ENCODE results near the gene RYR2. TPM values are rescaled to one million over a fixed set of nuclear protein-coding genes. Genes with fewer than 3 reads are reported as not detected.
A peak's percentile ranks its signal among the peaks of the same experiment; 100 is the strongest.
"Not testable (repeated sequence)": the region's sequence is repeated elsewhere in the genome, so short reads cannot be mapped to it uniquely, and the experiment has no call there.

The RYR2 gene
- total RNA-seq, 1 experiment from 2014 or later: 1.0 TPM

- in situ Hi-C loops (cut with HindIII; ENCODE audit: low pct_unique_long_range_greater_than_20kb, low sequenced_read_pairs): no loop called here
- DNase-seq (ENCODE audit: low read depth): peak; percentile 10
These were observed 83.0 kb downstream of the RYR2 start for GRCh38 chr1:237124856-237125462.

- in situ Hi-C loops (cut with HindIII; ENCODE audit: low pct_unique_long_range_greater_than_20kb, low sequenced_read_pairs): no loop called here
- DNase-seq (ENCODE audit: low read depth): no peak
These were observed 84.2 kb downstream of the RYR2 start for GRCh38 chr1:237126180-237126579.

GRCh38 chr1:237127301-237127700, 85.3 kb downstream of the RYR2 start:
- DNase-seq (ENCODE audit: low read depth); in situ Hi-C loops (cut with HindIII; ENCODE audit: low pct_unique_long_range_greater_than_20kb, low sequenced_read_pairs): not testable (repeated sequence)

- no peak for DNase-seq (ENCODE audit: low read depth)
- in situ Hi-C loops (cut with HindIII; ENCODE audit: low pct_unique_long_range_greater_than_20kb, low sequenced_read_pairs): no loop called here
These were observed 91.9 kb downstream of the RYR2 start for GRCh38 chr1:237133921-237134320.

- DNase-seq (ENCODE audit: low read depth): no peak
- in situ Hi-C loops (cut with HindIII; ENCODE audit: low pct_unique_long_range_greater_than_20kb, low sequenced_read_pairs): no loop called here
These were observed 92.9 kb downstream of the RYR2 start for GRCh38 chr1:237134929-237135328.

- in situ Hi-C loops (cut with HindIII; ENCODE audit: low pct_unique_long_range_greater_than_20kb, low sequenced_read_pairs): no loop called here
- no peak for DNase-seq (ENCODE audit: low read depth)
These were observed 96.6 kb downstream of the RYR2 start for GRCh38 chr1:237138551-237138950.

- in situ Hi-C loops (cut with HindIII; ENCODE audit: low pct_unique_long_range_greater_than_20kb, low sequenced_read_pairs): no loop called here
- DNase-seq (ENCODE audit: low read depth): no peak
These were observed 97.7 kb downstream of the RYR2 start for GRCh38 chr1:237139732-237140131.

GRCh38 chr1:237140986-237141385, 99.0 kb downstream of the RYR2 start:
- in situ Hi-C loops (cut with HindIII; ENCODE audit: low pct_unique_long_range_greater_than_20kb, low sequenced_read_pairs): no loop called here
- DNase-seq (ENCODE audit: low read depth): no peak

GRCh38 chr1:237141502-237141901, 99.5 kb downstream of the RYR2 start:
- no peak for DNase-seq (ENCODE audit: low read depth)
- in situ Hi-C loops (cut with HindIII; ENCODE audit: low pct_unique_long_range_greater_than_20kb, low sequenced_read_pairs): no loop called here

- DNase-seq (ENCODE audit: low read depth): no peak
- in situ Hi-C loops (cut with HindIII; ENCODE audit: low pct_unique_long_range_greater_than_20kb, low sequenced_read_pairs): no loop called here
These were observed 103.6 kb downstream of the RYR2 start for GRCh38 chr1:237145379-237146135.

GRCh38 chr1:237146241-237146640, 104.3 kb downstream of the RYR2 start:
- in situ Hi-C loops (cut with HindIII; ENCODE audit: low pct_unique_long_range_greater_than_20kb, low sequenced_read_pairs): no loop called here
- DNase-seq (ENCODE audit: low read depth): no peak

GRCh38 chr1:237149857-237150256, 107.9 kb downstream of the RYR2 start:
- no peak for DNase-seq (ENCODE audit: low read depth)
- in situ Hi-C loops (cut with HindIII; ENCODE audit: low pct_unique_long_range_greater_than_20kb, low sequenced_read_pairs): no loop called here

- in situ Hi-C loops (cut with HindIII; ENCODE audit: low pct_unique_long_range_greater_than_20kb, low sequenced_read_pairs); DNase-seq (ENCODE audit: low read depth): not testable (repeated sequence)
These were observed 110.0 kb downstream of the RYR2 start for GRCh38 chr1:237151979-237152378.

GRCh38 chr1:237152506-237153335, 110.7 kb downstream of the RYR2 start:
- peak; percentile 3 for DNase-seq (ENCODE audit: low read depth)
- in situ Hi-C loops (cut with HindIII; ENCODE audit: low pct_unique_long_range_greater_than_20kb, low sequenced_read_pairs): no loop called here

GRCh38 chr1:237154157-237154556, 112.2 kb downstream of the RYR2 start:
- in situ Hi-C loops (cut with HindIII; ENCODE audit: low pct_unique_long_range_greater_than_20kb, low sequenced_read_pairs): no loop called here
- no peak for DNase-seq (ENCODE audit: low read depth)

GRCh38 chr1:237164406-237165352, 122.7 kb downstream of the RYR2 start:
- DNase-seq (ENCODE audit: low read depth): no peak
- in situ Hi-C loops (cut with HindIII; ENCODE audit: low pct_unique_long_range_greater_than_20kb, low sequenced_read_pairs): no loop called here

GRCh38 chr1:237166086-237166485, 124.1 kb downstream of the RYR2 start:
- in situ Hi-C loops (cut with HindIII; ENCODE audit: low pct_unique_long_range_greater_than_20kb, low sequenced_read_pairs): no loop called here
- no peak for DNase-seq (ENCODE audit: low read depth)

- in situ Hi-C loops (cut with HindIII; ENCODE audit: low pct_unique_long_range_greater_than_20kb, low sequenced_read_pairs): no loop called here
These were observed 124.7 kb downstream of the RYR2 start for GRCh38 chr1:237166593-237167101.

More at GRCh38 chr1:237166593-237167101, 124.7 kb downstream of the RYR2 start:
- no peak for DNase-seq (ENCODE audit: low read depth)
